Right lobe of liver (tissue), 4 donors: ENCODE data around the gene CBFA2T2.
"Not testable (repeated sequence)": the region's sequence is repeated elsewhere in the genome, so short reads cannot be mapped to it uniquely, and the experiment has no call there.

ENCODE experiments used
- POLR2A ChIP-seq: fragments of 450-650 bp; IDR thresholded peaks from one replicate; pipeline ENCODE4 v1.6.1; 2017; ENCODE audit warnings: antibody characterized with exemption, mild to moderate bottlenecking
- TF ChIP-seq, protein P1 (sequence below), 4 donors: fragments of 200-600 bp in 3 of 4; fragments of 450-650 bp in 1 of 4; IDR thresholded peaks; one replicate each; pipeline versions ENCODE4 v1.5.1 to v1.8.0; 2016 to 2022; ENCODE audit warnings: antibody characterized with exemption in 4 of 4, mild to moderate bottlenecking in 2 of 4
- donor health status: DM: no; HTN: no; CAD: no.
- donor health status: DM: no; HTN: no; CAD: no.
- donor health status: DM: no; HTN: yes; CAD: no.

DNA sequence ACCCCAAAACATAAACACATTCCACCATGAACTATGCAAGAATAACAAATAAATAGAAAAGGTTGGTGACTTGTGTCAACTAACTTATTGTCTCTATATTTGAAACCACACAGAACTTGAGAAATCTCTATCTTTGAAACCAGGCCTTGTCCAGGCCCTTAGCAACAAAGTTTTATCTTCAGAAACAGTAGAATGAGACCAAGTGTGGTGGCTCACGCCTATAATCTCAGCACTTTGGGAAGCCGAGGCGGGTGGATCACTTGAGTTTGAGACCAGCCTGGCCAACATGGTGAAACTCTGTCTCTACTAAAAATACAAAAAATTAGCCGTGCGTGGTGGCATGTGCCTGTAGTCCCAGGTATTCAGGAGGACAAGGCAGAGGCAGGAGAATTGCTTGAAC lies 6.7 kb upstream of the CBFA2T2 start:
- TF ChIP-seq, protein P1, sequence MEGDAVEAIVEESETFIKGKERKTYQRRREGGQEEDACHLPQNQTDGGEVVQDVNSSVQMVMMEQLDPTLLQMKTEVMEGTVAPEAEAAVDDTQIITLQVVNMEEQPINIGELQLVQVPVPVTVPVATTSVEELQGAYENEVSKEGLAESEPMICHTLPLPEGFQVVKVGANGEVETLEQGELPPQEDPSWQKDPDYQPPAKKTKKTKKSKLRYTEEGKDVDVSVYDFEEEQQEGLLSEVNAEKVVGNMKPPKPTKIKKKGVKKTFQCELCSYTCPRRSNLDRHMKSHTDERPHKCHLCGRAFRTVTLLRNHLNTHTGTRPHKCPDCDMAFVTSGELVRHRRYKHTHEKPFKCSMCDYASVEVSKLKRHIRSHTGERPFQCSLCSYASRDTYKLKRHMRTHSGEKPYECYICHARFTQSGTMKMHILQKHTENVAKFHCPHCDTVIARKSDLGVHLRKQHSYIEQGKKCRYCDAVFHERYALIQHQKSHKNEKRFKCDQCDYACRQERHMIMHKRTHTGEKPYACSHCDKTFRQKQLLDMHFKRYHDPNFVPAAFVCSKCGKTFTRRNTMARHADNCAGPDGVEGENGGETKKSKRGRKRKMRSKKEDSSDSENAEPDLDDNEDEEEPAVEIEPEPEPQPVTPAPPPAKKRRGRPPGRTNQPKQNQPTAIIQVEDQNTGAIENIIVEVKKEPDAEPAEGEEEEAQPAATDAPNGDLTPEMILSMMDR (IDR thresholded peaks at IDR 0.05): not testable (repeated sequence)
- TF ChIP-seq POLR2A: not testable (repeated sequence)
